Measurements from ENCODE around the gene OR9Q1.
"Not testable (repeated sequence)": the region's sequence is repeated elsewhere in the genome, so short reads cannot be mapped to it uniquely, and the experiment has no call there.

OR9Q1 gene

GRCh38 chr11:58199271-58199670 is 175.6 kb downstream of the OR9Q1 start:
- ChIA-PET CTCF (no interaction called here), POLR2A (no interaction called here)
- no peak overlapping the region for H3K27ac ChIP-seq (ENCODE audit: extremely low read depth, low read depth, low read length)
- no peak overlapping the region for H3K4me3 ChIP-seq (ENCODE audit: low read depth, low read length)
- TF ChIP-seq ZNF837 (tag by site-specific recombination; IDR thresholded peaks at IDR 0.05) (no peak), SCRT1 (tag by site-specific recombination; IDR thresholded peaks at IDR 0.05; ENCODE audit: borderline replicate concordance) (no peak), ZNF76 (tag by site-specific recombination; IDR thresholded peaks at IDR 0.05; ENCODE audit: borderline replicate concordance, low read depth) (no peak), TRIM28 (IDR thresholded peaks at IDR 0.05; ENCODE audit: borderline replicate concordance, low read length) (no peak), ZNF473 (tag by site-specific recombination; IDR thresholded peaks at IDR 0.05) (no peak), ZNF292 (tag by site-specific recombination; IDR thresholded peaks at IDR 0.05; ENCODE audit: borderline replicate concordance, low read depth) (no peak), ZNF555 (tag by site-specific recombination; conservative IDR thresholded peaks at IDR 0.05) (no peak), ZNF324 (tag by site-specific recombination; IDR thresholded peaks at IDR 0.05) (no peak), TCF7L2 (IDR thresholded peaks at IDR 0.05; ENCODE audit: borderline replicate concordance, low read depth, low read length) (no peak), ZSCAN16 (tag by site-specific recombination; IDR thresholded peaks at IDR 0.05) (no peak), ZNF830 (tag by site-specific recombination; IDR thresholded peaks at IDR 0.05; ENCODE audit: low read depth) (no peak), KLF8 (tag by site-specific recombination; IDR thresholded peaks at IDR 0.05) (no peak), ZNF654 (tag by site-specific recombination; IDR thresholded peaks at IDR 0.05; ENCODE audit: low read depth) (no peak), ZXDB (tag by site-specific recombination; IDR thresholded peaks at IDR 0.05) (no peak), ZBTB21 (tag by site-specific recombination; IDR thresholded peaks at IDR 0.05) (no peak)
- TF ChIP-seq, protein P1, sequence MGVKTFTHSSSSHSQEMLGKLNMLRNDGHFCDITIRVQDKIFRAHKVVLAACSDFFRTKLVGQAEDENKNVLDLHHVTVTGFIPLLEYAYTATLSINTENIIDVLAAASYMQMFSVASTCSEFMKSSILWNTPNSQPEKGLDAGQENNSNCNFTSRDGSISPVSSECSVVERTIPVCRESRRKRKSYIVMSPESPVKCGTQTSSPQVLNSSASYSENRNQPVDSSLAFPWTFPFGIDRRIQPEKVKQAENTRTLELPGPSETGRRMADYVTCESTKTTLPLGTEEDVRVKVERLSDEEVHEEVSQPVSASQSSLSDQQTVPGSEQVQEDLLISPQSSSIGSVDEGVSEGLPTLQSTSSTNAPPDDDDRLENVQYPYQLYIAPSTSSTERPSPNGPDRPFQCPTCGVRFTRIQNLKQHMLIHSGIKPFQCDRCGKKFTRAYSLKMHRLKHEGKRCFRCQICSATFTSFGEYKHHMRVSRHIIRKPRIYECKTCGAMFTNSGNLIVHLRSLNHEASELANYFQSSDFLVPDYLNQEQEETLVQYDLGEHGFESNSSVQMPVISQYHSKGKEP (tag by site-specific recombination; IDR thresholded peaks at IDR 0.05) = no peak
- H3K4me1 ChIP-seq (ENCODE audit: control insufficient read depth, insufficient read depth, low read length) = no peaks in the 10 kb centered on the region
- H3K36me3 ChIP-seq (ENCODE audit: control insufficient read depth in 2 of 2, insufficient read depth in 1 of 2, low read length in 2 of 2) = no peaks in the 10 kb centered on the region
- no peaks in the 10 kb centered on the region for H3K9me3 ChIP-seq (ENCODE audit: control insufficient read depth, insufficient read depth, low read depth, low read length)

- H3K27ac ChIP-seq (ENCODE audit: extremely low read depth, low read depth, low read length) = no peak within 1 kb of the TSS
- ChIA-PET CTCF (no interaction called here), POLR2A (no interaction called here)
- no peaks in the 10 kb centered on the region for H3K9me3 ChIP-seq (ENCODE audit: control insufficient read depth, insufficient read depth, low read depth, low read length)
- H3K4me3 ChIP-seq (ENCODE audit: low read depth, low read length) = no peak within 1 kb of the TSS
- H3K4me1 ChIP-seq (ENCODE audit: control insufficient read depth, insufficient read depth, low read length) = no peaks in the 10 kb centered on the region
- no peak for TF ChIP-seq GLI2 (tag by site-specific recombination; IDR thresholded peaks at IDR 0.05; ENCODE audit: borderline replicate concordance, low read depth)
- TF ChIP-seq ZSCAN23 (tag by site-specific recombination; IDR thresholded peaks at IDR 0.05) = no peak
- no peak for TF ChIP-seq ZNF366 (tag by site-specific recombination; conservative IDR thresholded peaks at IDR 0.05)
- TF ChIP-seq, protein P2, sequence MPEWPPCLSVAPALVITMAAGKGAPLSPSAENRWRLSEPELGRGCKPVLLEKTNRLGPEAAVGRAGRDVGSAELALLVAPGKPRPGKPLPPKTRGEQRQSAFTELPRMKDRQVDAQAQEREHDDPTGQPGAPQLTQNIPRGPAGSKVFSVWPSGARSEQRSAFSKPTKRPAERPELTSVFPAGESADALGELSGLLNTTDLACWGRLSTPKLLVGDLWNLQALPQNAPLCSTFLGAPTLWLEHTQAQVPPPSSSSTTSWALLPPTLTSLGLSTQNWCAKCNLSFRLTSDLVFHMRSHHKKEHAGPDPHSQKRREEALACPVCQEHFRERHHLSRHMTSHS (tag by site-specific recombination; IDR thresholded peaks at IDR 0.05) = no peak
- no peak for TF ChIP-seq ZNF473 (tag by site-specific recombination; IDR thresholded peaks at IDR 0.05)
- no peak for TF ChIP-seq REST (tag by site-specific recombination; IDR thresholded peaks at IDR 0.05)
- TF ChIP-seq ZBTB48 (tag by site-specific recombination; IDR thresholded peaks at IDR 0.05) = no peak
- no peak for TF ChIP-seq ZNF768 (tag by site-specific recombination; IDR thresholded peaks at IDR 0.05)
- TF ChIP-seq, protein P3, sequence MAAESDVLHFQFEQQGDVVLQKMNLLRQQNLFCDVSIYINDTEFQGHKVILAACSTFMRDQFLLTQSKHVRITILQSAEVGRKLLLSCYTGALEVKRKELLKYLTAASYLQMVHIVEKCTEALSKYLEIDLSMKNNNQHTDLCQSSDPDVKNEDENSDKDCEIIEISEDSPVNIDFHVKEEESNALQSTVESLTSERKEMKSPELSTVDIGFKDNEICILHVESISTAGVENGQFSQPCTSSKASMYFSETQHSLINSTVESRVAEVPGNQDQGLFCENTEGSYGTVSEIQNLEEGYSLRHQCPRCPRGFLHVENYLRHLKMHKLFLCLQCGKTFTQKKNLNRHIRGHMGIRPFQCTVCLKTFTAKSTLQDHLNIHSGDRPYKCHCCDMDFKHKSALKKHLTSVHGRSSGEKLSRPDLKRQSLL (tag by site-specific recombination; IDR thresholded peaks at IDR 0.05) = no peak
- H3K36me3 ChIP-seq (ENCODE audit: control insufficient read depth in 2 of 2, insufficient read depth in 1 of 2, low read length in 2 of 2) = no peaks in the 10 kb centered on the region
Observed at GRCh38 chr11:58204042-58204441, 180.4 kb downstream of the OR9Q1 start, which contains the start of gene OR1S2. OR1S2 (minus strand) TSS chr11:58204142; CDS start chr11:58204142, 0 bp downstream.

- H3K27ac ChIP-seq (ENCODE audit: extremely low read depth, low read depth, low read length); H3K9me3 ChIP-seq (ENCODE audit: control insufficient read depth, insufficient read depth, low read depth, low read length); H3K36me3 ChIP-seq (ENCODE audit: control insufficient read depth in 2 of 2, insufficient read depth in 1 of 2, low read length in 2 of 2); H3K4me1 ChIP-seq (ENCODE audit: control insufficient read depth, insufficient read depth, low read length); H3K4me3 ChIP-seq (ENCODE audit: low read depth, low read length); CTCF ChIA-PET; POLR2A ChIA-PET: not testable (repeated sequence)
Observed at GRCh38 chr11:58212420-58212819, 188.7 kb downstream of the OR9Q1 start, which contains the start of gene OR1S1. OR1S1 (plus strand) TSS chr11:58212720.
